ENCODE measurements around the gene ZBTB46. TPM values are rescaled to one million over a fixed set of nuclear protein-coding genes. Genes with fewer than 3 reads are reported as not detected.
A peak's percentile ranks its signal among the peaks of the same experiment; 100 is the strongest.

The ZBTB46 gene
- total RNA-seq, 1 experiment from 2014 or later, result 18.9 TPM

GRCh38 chr20:63789836-63790571, 41.1 kb downstream of the ZBTB46 start (continued):
- TF ChIP-seq AR (CRISPR knock-in tag; IDR thresholded peaks at IDR 0.05) (no peak), ZNF416 (CRISPR knock-in tag; IDR thresholded peaks at IDR 0.05) (no peak)

- CTCF ChIA-PET, result interaction anchor here (0.9 to 2.1 kb wide), 2 partner anchors 12 to 77 kb away, joined by 4 to 16 read pairs; partner anchors contain the start of gene TPD52L2
- peak overlapping the region; percentile 33; the same call in 1 of the 2 replicates for H3K27ac Mint-ChIP-seq
- POLR2A ChIA-PET, result no interaction called here
- H3K36me3 Mint-ChIP-seq, result no peaks in the 10 kb centered on the region
- no peak for ATAC-seq
- H3K4me3 Mint-ChIP-seq, result no peak overlapping the region
- H3K4me1 Mint-ChIP-seq, result 0 out of 2 replicates have a peak, but pooled peaks cover 3% of the 10 kb centered on the region
- H3K9me3 Mint-ChIP-seq, result no peaks in the 10 kb centered on the region
- H3K27me3 Mint-ChIP-seq (ENCODE audit: low read depth), result no peaks in the 10 kb centered on the region
- TF ChIP-seq, protein P1, sequence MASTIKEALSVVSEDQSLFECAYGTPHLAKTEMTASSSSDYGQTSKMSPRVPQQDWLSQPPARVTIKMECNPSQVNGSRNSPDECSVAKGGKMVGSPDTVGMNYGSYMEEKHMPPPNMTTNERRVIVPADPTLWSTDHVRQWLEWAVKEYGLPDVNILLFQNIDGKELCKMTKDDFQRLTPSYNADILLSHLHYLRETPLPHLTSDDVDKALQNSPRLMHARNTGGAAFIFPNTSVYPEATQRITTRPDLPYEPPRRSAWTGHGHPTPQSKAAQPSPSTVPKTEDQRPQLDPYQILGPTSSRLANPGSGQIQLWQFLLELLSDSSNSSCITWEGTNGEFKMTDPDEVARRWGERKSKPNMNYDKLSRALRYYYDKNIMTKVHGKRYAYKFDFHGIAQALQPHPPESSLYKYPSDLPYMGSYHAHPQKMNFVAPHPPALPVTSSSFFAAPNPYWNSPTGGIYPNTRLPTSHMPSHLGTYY (CRISPR knock-in tag; IDR thresholded peaks at IDR 0.05), result no peak
- no peak for TF ChIP-seq ZNF512 (CRISPR knock-in tag; IDR thresholded peaks at IDR 0.05; ENCODE audit: borderline replicate concordance)
- no peak for TF ChIP-seq ZNF232 (CRISPR knock-in tag; IDR thresholded peaks at IDR 0.05)
- TF ChIP-seq, protein P2, sequence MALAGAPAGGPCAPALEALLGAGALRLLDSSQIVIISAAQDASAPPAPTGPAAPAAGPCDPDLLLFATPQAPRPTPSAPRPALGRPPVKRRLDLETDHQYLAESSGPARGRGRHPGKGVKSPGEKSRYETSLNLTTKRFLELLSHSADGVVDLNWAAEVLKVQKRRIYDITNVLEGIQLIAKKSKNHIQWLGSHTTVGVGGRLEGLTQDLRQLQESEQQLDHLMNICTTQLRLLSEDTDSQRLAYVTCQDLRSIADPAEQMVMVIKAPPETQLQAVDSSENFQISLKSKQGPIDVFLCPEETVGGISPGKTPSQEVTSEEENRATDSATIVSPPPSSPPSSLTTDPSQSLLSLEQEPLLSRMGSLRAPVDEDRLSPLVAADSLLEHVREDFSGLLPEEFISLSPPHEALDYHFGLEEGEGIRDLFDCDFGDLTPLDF (CRISPR knock-in tag; IDR thresholded peaks at IDR 0.05), result no peak
- no peak for TF ChIP-seq ATF1 (CRISPR knock-in tag; IDR thresholded peaks at IDR 0.05)
- no peak for TF ChIP-seq TCF7 (CRISPR knock-in tag; IDR thresholded peaks at IDR 0.05; ENCODE audit: low read depth)
- TF ChIP-seq, protein P3, sequence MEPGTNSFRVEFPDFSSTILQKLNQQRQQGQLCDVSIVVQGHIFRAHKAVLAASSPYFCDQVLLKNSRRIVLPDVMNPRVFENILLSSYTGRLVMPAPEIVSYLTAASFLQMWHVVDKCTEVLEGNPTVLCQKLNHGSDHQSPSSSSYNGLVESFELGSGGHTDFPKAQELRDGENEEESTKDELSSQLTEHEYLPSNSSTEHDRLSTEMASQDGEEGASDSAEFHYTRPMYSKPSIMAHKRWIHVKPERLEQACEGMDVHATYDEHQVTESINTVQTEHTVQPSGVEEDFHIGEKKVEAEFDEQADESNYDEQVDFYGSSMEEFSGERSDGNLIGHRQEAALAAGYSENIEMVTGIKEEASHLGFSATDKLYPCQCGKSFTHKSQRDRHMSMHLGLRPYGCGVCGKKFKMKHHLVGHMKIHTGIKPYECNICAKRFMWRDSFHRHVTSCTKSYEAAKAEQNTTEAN (CRISPR knock-in tag; IDR thresholded peaks at IDR 0.05), result no peak
- TF ChIP-seq HMGA2 (CRISPR knock-in tag; IDR thresholded peaks at IDR 0.05), result no peak
- TF ChIP-seq ESRRA (CRISPR knock-in tag; IDR thresholded peaks at IDR 0.05; ENCODE audit: borderline replicate concordance), result no peak
- no peak for TF ChIP-seq ZNF416 (CRISPR knock-in tag; IDR thresholded peaks at IDR 0.05)
- TF ChIP-seq, protein P4, sequence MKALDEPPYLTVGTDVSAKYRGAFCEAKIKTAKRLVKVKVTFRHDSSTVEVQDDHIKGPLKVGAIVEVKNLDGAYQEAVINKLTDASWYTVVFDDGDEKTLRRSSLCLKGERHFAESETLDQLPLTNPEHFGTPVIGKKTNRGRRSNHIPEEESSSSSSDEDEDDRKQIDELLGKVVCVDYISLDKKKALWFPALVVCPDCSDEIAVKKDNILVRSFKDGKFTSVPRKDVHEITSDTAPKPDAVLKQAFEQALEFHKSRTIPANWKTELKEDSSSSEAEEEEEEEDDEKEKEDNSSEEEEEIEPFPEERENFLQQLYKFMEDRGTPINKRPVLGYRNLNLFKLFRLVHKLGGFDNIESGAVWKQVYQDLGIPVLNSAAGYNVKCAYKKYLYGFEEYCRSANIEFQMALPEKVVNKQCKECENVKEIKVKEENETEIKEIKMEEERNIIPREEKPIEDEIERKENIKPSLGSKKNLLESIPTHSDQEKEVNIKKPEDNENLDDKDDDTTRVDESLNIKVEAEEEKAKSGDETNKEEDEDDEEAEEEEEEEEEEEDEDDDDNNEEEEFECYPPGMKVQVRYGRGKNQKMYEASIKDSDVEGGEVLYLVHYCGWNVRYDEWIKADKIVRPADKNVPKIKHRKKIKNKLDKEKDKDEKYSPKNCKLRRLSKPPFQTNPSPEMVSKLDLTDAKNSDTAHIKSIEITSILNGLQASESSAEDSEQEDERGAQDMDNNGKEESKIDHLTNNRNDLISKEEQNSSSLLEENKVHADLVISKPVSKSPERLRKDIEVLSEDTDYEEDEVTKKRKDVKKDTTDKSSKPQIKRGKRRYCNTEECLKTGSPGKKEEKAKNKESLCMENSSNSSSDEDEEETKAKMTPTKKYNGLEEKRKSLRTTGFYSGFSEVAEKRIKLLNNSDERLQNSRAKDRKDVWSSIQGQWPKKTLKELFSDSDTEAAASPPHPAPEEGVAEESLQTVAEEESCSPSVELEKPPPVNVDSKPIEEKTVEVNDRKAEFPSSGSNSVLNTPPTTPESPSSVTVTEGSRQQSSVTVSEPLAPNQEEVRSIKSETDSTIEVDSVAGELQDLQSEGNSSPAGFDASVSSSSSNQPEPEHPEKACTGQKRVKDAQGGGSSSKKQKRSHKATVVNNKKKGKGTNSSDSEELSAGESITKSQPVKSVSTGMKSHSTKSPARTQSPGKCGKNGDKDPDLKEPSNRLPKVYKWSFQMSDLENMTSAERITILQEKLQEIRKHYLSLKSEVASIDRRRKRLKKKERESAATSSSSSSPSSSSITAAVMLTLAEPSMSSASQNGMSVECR (CRISPR knock-in tag; IDR thresholded peaks at IDR 0.05; ENCODE audit: borderline replicate concordance), result no peak
- no peak for TF ChIP-seq ZNF532 (CRISPR knock-in tag; IDR thresholded peaks at IDR 0.05; ENCODE audit: borderline replicate concordance)
- TF ChIP-seq, protein P5, sequence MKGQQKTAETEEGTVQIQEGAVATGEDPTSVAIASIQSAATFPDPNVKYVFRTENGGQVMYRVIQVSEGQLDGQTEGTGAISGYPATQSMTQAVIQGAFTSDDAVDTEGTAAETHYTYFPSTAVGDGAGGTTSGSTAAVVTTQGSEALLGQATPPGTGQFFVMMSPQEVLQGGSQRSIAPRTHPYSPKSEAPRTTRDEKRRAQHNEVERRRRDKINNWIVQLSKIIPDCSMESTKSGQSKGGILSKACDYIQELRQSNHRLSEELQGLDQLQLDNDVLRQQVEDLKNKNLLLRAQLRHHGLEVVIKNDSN (CRISPR knock-in tag; IDR thresholded peaks at IDR 0.05), result no peak
- TF ChIP-seq JUN (CRISPR knock-in tag; IDR thresholded peaks at IDR 0.05), result no peak
- TF ChIP-seq NFYB (CRISPR knock-in tag; conservative IDR thresholded peaks at IDR 0.05; ENCODE audit: low read depth), result no peak
- no peak for DNase-seq (ENCODE audit: low spot score)
These were observed 43.3 kb downstream of the ZBTB46 start for GRCh38 chr20:63787749-63788148.
